ENCODE results near the gene ANTXR2. TPM values are rescaled to one million over a fixed set of nuclear protein-coding genes. Genes with fewer than 3 reads are reported as not detected.

ANTXR2 gene
- total and polyA plus RNA-seq, 9 of the 15 experiments (the other 6 are each of a cell fraction or from before 2014, with no cell fraction given), result 10.1 to 83.8 (median 60.3) TPM

- no peak for TF ChIP-seq PBX2 (CRISPR knock-in tag; IDR thresholded peaks at IDR 0.05; ENCODE audit: low read depth)
- TF ChIP-seq PBX2 (tag; conservative IDR thresholded peaks at IDR 0.05; ENCODE audit: low read depth), result no peak
- no peak for TF ChIP-seq NR0B1 (IDR thresholded peaks at IDR 0.05; ENCODE audit: partially characterized antibody)
- TF ChIP-seq ZNF24 (IDR thresholded peaks at IDR 0.05), result 0 out of 2 replicates have a peak, but pooled peaks have one; percentile 16
- TF ChIP-seq NR4A1 (CRISPR knock-in tag; IDR thresholded peaks at IDR 0.05), result no peak
- TF ChIP-seq NR4A1 (tag; IDR thresholded peaks at IDR 0.05), result no peak
- no peak for TF ChIP-seq PPARD (CRISPR knock-in tag; IDR thresholded peaks at IDR 0.05)
- no peak for TF ChIP-seq U2AF2 (optimal IDR thresholded peaks at IDR 0.05; ENCODE audit: low read depth, low read length)
- no peak for TF ChIP-seq PHB (CRISPR knock-in tag; IDR thresholded peaks at IDR 0.05)
- peak; percentile 87 for TF ChIP-seq ZNF316 (IDR thresholded peaks at IDR 0.05)
- no peak for TF ChIP-seq GATAD2A (IDR thresholded peaks at IDR 0.05)
- no peak for TF ChIP-seq RBM22 (IDR thresholded peaks at IDR 0.05; ENCODE audit: low read depth, low read length, poor library complexity, severe bottlenecking)
- TF ChIP-seq RBM25 (IDR thresholded peaks at IDR 0.05; ENCODE audit: low read depth, low read length, severe bottlenecking), result no peak
- no peak for TF ChIP-seq ASH1L (IDR thresholded peaks at IDR 0.05; ENCODE audit: borderline replicate concordance, low read depth, partially characterized antibody)
- no peak for TF ChIP-seq ZNF79 (CRISPR knock-in tag; IDR thresholded peaks at IDR 0.05; ENCODE audit: low read depth)
- TF ChIP-seq ZSCAN32 (CRISPR knock-in tag; IDR thresholded peaks at IDR 0.05), result no peak
- TF ChIP-seq ZBTB5 (IDR thresholded peaks at IDR 0.05), result no peak
- no peak for TF ChIP-seq RBM39 (optimal IDR thresholded peaks at IDR 0.05; ENCODE audit: low read depth, low read length)
- no peak for TF ChIP-seq KDM2B (CRISPR knock-in tag; IDR thresholded peaks at IDR 0.05)
- TF ChIP-seq ID3 (CRISPR knock-in tag; IDR thresholded peaks at IDR 0.05), result no peak
- no peak for TF ChIP-seq ID3 (tag; IDR thresholded peaks at IDR 0.05)
- TF ChIP-seq WHSC1 (IDR thresholded peaks at IDR 0.05; ENCODE audit: low read length), result no peak
- TF ChIP-seq HSF4 (CRISPR knock-in tag; IDR thresholded peaks at IDR 0.05; ENCODE audit: borderline replicate concordance), result no peak
- no peak for TF ChIP-seq ZNF644 (tag; IDR thresholded peaks at IDR 0.05; ENCODE audit: low read depth)
- TF ChIP-seq POLR2A (conservative IDR thresholded peaks at IDR 0.05), result peak; percentile 77
Observed at GRCh38 chr4:80072744-80073472, at the start of gene ANTXR2 (continued).

Measured in K562 (cell line).